HCT116 (cell line): ENCODE measurements around the gene SHROOM3.

Experiments
- EZH2 ChIP-seq: fragments of 200-600 bp; sonication (generic); IDR thresholded peaks from 2 replicates; pipeline ENCODE4 v1.6.1; 2017; ENCODE audit warnings: antibody characterized with exemption, mixed run types
- TF ChIP-seq, protein P1 (sequence below), 3 experiments: fragments of 200-600 bp in 1 of 3; sonication (generic) in 1 of 3; IDR thresholded peaks in 2 of 3; conservative IDR thresholded peaks in 1 of 3; 2 replicates each; pipeline ENCODE4 v1.5.1; 2012 to 2017; ENCODE audit warnings: low read depth in 2 of 3, low read length in 2 of 3, antibody characterized with exemption in 1 of 3, borderline replicate concordance in 1 of 3, control low read depth in 1 of 3, mild to moderate bottlenecking in 1 of 3, mixed read lengths in 1 of 3, mixed run types in 1 of 3, moderate library complexity in 1 of 3; ENCODE audit not compliant: insufficient read depth in 1 of 3

DNA sequence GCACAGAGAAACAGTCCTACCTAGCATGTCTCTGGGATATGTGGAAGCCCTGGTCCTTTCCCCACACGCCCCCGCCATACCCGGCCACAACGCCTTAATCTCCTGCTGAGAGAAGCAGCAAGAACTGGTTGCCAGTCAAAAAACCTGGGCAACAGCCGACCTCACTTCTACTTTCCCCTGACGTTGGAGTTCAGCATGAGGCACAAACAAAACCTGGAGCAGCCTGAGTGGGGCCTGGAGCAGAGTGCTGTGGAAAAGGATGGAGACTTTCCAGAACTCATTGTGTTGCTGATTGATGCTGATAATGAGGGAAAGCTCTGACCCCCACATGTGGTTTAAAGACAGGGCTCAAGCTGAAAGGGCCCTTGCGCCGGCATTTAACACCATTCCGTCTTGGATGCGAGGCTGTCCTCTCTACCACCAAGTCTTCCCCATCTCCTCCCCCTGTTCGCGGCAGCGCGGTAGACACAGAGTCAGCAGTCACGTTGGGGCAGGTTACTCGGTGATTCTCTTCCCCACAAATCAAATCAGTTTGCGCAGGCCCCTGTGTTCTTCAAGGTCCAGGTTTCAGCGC is 14.8 kb upstream of the SHROOM3 start:
- TF ChIP-seq EZH2: no peak
- TF ChIP-seq, protein P1, sequence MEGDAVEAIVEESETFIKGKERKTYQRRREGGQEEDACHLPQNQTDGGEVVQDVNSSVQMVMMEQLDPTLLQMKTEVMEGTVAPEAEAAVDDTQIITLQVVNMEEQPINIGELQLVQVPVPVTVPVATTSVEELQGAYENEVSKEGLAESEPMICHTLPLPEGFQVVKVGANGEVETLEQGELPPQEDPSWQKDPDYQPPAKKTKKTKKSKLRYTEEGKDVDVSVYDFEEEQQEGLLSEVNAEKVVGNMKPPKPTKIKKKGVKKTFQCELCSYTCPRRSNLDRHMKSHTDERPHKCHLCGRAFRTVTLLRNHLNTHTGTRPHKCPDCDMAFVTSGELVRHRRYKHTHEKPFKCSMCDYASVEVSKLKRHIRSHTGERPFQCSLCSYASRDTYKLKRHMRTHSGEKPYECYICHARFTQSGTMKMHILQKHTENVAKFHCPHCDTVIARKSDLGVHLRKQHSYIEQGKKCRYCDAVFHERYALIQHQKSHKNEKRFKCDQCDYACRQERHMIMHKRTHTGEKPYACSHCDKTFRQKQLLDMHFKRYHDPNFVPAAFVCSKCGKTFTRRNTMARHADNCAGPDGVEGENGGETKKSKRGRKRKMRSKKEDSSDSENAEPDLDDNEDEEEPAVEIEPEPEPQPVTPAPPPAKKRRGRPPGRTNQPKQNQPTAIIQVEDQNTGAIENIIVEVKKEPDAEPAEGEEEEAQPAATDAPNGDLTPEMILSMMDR (IDR thresholded peaks at IDR 0.05 in 2 of 3, conservative IDR thresholded peaks at IDR 0.05 in 1 of 3; ENCODE audit: borderline replicate concordance in 1 of 3, insufficient read depth in 1 of 3, low read depth in 2 of 3, low read length in 2 of 3): no peak
